ENCODE data around the gene AHRR. TPM values are rescaled to one million over a fixed set of nuclear protein-coding genes. Genes with fewer than 3 reads are reported as not detected.

Gene AHRR
- total RNA-seq, 1 experiment from 2014 or later = 2.2 TPM

DNA sequence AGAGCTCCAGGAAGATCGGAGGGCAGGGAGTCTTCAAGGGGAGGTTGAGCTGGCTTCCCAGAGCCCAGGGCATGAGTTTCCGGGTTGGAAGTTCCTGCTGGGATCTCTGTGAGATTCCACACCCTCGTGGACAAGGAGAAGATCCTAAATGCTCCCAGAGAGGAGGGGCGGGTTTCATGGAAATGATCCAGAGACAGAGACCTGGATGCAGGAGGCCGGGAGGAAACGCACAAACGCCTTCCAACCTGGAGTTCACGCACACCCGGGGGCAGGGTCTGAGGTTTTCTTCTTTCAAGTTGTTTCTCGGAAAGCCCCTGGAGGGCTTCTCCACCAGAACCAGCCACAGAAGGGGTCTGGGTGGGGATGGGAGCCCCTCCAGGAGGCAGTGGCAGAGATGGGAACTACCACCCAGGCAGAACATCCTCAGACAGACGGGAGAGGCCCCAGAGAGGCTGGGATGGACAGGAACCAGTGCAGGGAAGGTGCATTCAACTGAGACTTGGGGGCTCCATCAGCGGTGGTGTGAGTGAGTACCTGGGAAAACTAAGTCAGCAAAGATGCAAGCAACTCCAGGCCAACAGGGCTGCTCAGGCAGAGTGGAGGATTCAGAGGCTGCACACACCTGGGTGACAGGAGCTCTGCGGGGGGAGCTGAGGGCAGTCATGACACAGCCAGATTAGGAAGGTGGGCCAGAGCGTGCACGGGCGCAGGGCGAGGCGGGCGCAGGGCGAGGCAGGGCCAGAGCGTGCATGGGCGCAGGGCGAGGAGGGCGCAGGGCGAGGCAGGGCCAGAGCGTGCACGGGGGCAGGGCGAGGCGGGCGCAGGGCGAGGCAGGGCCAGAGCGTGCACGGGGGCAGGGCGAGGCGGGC, 69.3 kb downstream of the AHRR start:
- Mint-ChIP-seq H3K27ac (peak overlapping the region in 2 of 3 experiments; percentile 18 to 40; a peak in 3 of 7 replicates), H3K4me3 (peak overlapping the region in 1 of 2 experiments; percentile 40; a peak in 2 of 5 replicates), H3K9me3 (no peaks in the 10 kb centered on the region; a peak in 2 of 5 replicates), H3K27me3 (ENCODE audit: low read depth) (peaks cover 6% of the 10 kb centered on the region), H3K4me1 (peaks cover 20 to 37% of the 10 kb centered on the region in 2 experiments), H3K36me3 (ENCODE audit: insufficient read depth in 1 of 3, low read depth in 3 of 3) (peaks cover 0 to 2% (median 0%) of the 10 kb centered on the region in 3 experiments; a peak in 1 of 7 replicates)
- no peak overlapping the region for H2AFZ ChIP-seq (ENCODE audit: low read length)
- H2AK5ac ChIP-seq (ENCODE audit: insufficient read length, low read length) = no peak overlapping the region
- H3T11ph ChIP-seq (ENCODE audit: low read length) = no peak overlapping the region
- H3K23me2 ChIP-seq (ENCODE audit: insufficient read length, low read depth, low read length, poor library complexity, severe bottlenecking) = no peaks in the 10 kb centered on the region
- H3K23ac ChIP-seq (ENCODE audit: insufficient read length, low read depth, low read length) = no peak overlapping the region
- no peak overlapping the region for H2BK15ac ChIP-seq (ENCODE audit: low read depth, low read length)
- H3K4ac ChIP-seq (ENCODE audit: low read depth, low read length) = no peak overlapping the region
- no peak overlapping the region for H3K4me2 ChIP-seq (ENCODE audit: insufficient read depth, insufficient read length, low read length)
- H4K5ac ChIP-seq (ENCODE audit: insufficient read length, low read depth, low read length) = no peak overlapping the region
- H3K79me2 ChIP-seq (ENCODE audit: insufficient read depth, low read length) = no peaks in the 10 kb centered on the region
- H3K79me1 ChIP-seq (ENCODE audit: insufficient read depth, low read depth, low read length, poor library complexity, severe bottlenecking) = no peaks in the 10 kb centered on the region
- no CpG with 5 or more reads among the region's 35 CpGs for WGBS (ENCODE audit: extremely low coverage, insufficient read length, low lambda C conversion rate)
- no peak overlapping the region for H2BK12ac ChIP-seq (ENCODE audit: insufficient read length, low read depth, low read length)
- no peak overlapping the region for H3K9ac ChIP-seq (ENCODE audit: extremely low read depth, insufficient read length, low read length)
- H3K56ac ChIP-seq (ENCODE audit: insufficient read length, low read depth, low read length) = no peak overlapping the region
- H2BK20ac ChIP-seq (ENCODE audit: low read depth, low read length, poor library complexity, severe bottlenecking) = no peak overlapping the region
- H2BK5ac ChIP-seq (ENCODE audit: insufficient read length, low read length) = no peak overlapping the region
- H2BK120ac ChIP-seq (ENCODE audit: low read depth, low read length, poor library complexity, severe bottlenecking) = no peak overlapping the region
- H4K8ac ChIP-seq (replicated peaks; ENCODE audit: insufficient read length, low read depth, low read length) = no peak overlapping the region
- H3K4me1 ChIP-seq (ENCODE audit: insufficient read depth, low read length) = no peaks in the 10 kb centered on the region
- H3K27ac ChIP-seq (ENCODE audit: insufficient read length, low read depth, low read length) = no peak overlapping the region
- H3K27me3 ChIP-seq (ENCODE audit: insufficient read depth, low read length) = no peaks in the 10 kb centered on the region; the same call in 1 of the 2 replicates
- H3K18ac ChIP-seq (ENCODE audit: insufficient read length, low read depth, low read length) = no peak overlapping the region
- H3K9me3 ChIP-seq (ENCODE audit: control insufficient read depth, low read depth, low read length) = no peaks in the 10 kb centered on the region
- DNase-seq = peak; percentile 34
- H3K14ac ChIP-seq (ENCODE audit: insufficient read depth, low read length) = no peak overlapping the region
- H4K20me1 ChIP-seq (ENCODE audit: control insufficient read depth, insufficient read depth, insufficient read length) = peaks cover 3% of the 10 kb centered on the region
- no peak overlapping the region for H4K91ac ChIP-seq (ENCODE audit: insufficient read length, low read depth, low read length)
- TF ChIP-seq, protein P1, sequence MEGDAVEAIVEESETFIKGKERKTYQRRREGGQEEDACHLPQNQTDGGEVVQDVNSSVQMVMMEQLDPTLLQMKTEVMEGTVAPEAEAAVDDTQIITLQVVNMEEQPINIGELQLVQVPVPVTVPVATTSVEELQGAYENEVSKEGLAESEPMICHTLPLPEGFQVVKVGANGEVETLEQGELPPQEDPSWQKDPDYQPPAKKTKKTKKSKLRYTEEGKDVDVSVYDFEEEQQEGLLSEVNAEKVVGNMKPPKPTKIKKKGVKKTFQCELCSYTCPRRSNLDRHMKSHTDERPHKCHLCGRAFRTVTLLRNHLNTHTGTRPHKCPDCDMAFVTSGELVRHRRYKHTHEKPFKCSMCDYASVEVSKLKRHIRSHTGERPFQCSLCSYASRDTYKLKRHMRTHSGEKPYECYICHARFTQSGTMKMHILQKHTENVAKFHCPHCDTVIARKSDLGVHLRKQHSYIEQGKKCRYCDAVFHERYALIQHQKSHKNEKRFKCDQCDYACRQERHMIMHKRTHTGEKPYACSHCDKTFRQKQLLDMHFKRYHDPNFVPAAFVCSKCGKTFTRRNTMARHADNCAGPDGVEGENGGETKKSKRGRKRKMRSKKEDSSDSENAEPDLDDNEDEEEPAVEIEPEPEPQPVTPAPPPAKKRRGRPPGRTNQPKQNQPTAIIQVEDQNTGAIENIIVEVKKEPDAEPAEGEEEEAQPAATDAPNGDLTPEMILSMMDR (conservative IDR thresholded peaks at IDR 0.05) = no peak
